Choroid plexus epithelial cell (primary cell): ENCODE measurements around the gene VCL.
A peak's percentile ranks its signal among the peaks of the same experiment; 100 is the strongest.
"Not testable (repeated sequence)": the region's sequence is repeated elsewhere in the genome, so short reads cannot be mapped to it uniquely, and the experiment has no call there.

Experiments used
- DNase-seq: peaks from one replicate; pipeline ENCODE4 v3.0.0-alpha.2; 2010; ENCODE audit warnings: low read depth
- H3K4me3 ChIP-seq: 2 replicates; pipeline ENCODE4 v1.5.1; 2011; ENCODE audit warnings: low read depth, mild to moderate bottlenecking, control low read depth, low read length, moderate library complexity
- CTCF ChIP-seq: conservative IDR thresholded peaks from 2 replicates; pipeline ENCODE4 v1.5.1; 2011; ENCODE audit warnings: low read depth, mild to moderate bottlenecking, control low read depth, inconsistent platforms, low read length, moderate library complexity

VCL gene

GRCh38 chr10:74011017-74011416 lies 13.1 kb downstream of the VCL start:
- no peak for TF ChIP-seq CTCF
- no peak overlapping the region for H3K4me3 ChIP-seq
- DNase-seq, result no peak

- DNase-seq, result peak; percentile 95
- TF ChIP-seq CTCF, result no peak
- no peak overlapping the region for H3K4me3 ChIP-seq
These were observed 13.9 kb downstream of the VCL start for GRCh38 chr10:74011770-74012169.

GRCh38 chr10:74012480-74012879 lies 14.6 kb downstream of the VCL start:
- H3K4me3 ChIP-seq, result no peak overlapping the region
- TF ChIP-seq CTCF, result no peak
- DNase-seq, result no peak

- DNase-seq, result no peak
- TF ChIP-seq CTCF, result no peak
- no peak overlapping the region for H3K4me3 ChIP-seq
These were observed 15.1 kb downstream of the VCL start for GRCh38 chr10:74013004-74013403.

GRCh38 chr10:74014574-74014973 lies 16.7 kb downstream of the VCL start:
- DNase-seq, H3K4me3 ChIP-seq: not testable (repeated sequence)

GRCh38 chr10:74018241-74018640 lies 20.3 kb downstream of the VCL start:
- TF ChIP-seq CTCF, result no peak
- DNase-seq, result no peak
- no peak overlapping the region for H3K4me3 ChIP-seq

- peak; percentile 89 for DNase-seq
- no peak for TF ChIP-seq CTCF
- no peak overlapping the region for H3K4me3 ChIP-seq
These were observed 23.5 kb downstream of the VCL start for GRCh38 chr10:74021248-74022055.
